Measurements from ENCODE around the gene CDC42BPB.

GRCh38 chr14:103041464-103041863 lies 15.9 kb downstream of the CDC42BPB start:
- TF ChIP-seq CTCF (IDR thresholded peaks at IDR 0.05; ENCODE audit: low read depth, low read length, poor library complexity, severe bottlenecking), result no peak
- no peak for TF ChIP-seq EZH2phosphoT487 (IDR thresholded peaks at IDR 0.05; ENCODE audit: borderline replicate concordance, low read length)

All from DOHH2 (cell line).